ENCODE data around the gene TMEM129.
"Not testable (repeated sequence)": the region's sequence is repeated elsewhere in the genome, so short reads cannot be mapped to it uniquely, and the experiment has no call there.

TMEM129 gene

DNA sequence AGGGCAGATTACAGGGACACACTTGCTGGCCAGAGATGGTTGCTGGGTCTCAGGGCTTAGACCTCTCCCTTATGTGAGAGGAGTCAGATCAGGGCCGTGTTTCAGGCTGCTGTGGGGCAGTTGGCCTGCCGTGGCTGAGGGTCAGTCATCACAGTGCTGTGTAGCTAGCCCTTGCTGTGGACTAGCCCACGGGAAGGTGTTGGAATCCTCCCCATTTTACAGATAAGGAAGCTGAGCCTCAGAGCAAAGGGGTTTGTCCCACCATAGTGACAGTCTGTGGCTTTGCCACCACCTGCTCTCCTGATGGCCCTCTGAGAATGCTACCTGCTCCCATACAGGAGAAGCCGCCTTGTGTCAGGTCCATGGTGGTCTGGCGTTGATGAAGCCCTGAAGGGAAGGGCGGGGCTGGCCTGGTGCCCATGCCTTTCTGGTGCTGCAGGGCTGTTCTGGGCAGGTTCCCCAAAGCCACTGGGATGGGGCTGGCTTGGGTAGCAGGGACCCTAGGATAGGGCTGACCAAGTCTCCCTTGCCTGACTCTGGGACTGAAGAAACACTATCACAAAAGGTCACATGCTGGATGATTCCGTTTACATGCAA lies 34.6 kb downstream of the TMEM129 start:
- DNase-seq: no peak

DNA sequence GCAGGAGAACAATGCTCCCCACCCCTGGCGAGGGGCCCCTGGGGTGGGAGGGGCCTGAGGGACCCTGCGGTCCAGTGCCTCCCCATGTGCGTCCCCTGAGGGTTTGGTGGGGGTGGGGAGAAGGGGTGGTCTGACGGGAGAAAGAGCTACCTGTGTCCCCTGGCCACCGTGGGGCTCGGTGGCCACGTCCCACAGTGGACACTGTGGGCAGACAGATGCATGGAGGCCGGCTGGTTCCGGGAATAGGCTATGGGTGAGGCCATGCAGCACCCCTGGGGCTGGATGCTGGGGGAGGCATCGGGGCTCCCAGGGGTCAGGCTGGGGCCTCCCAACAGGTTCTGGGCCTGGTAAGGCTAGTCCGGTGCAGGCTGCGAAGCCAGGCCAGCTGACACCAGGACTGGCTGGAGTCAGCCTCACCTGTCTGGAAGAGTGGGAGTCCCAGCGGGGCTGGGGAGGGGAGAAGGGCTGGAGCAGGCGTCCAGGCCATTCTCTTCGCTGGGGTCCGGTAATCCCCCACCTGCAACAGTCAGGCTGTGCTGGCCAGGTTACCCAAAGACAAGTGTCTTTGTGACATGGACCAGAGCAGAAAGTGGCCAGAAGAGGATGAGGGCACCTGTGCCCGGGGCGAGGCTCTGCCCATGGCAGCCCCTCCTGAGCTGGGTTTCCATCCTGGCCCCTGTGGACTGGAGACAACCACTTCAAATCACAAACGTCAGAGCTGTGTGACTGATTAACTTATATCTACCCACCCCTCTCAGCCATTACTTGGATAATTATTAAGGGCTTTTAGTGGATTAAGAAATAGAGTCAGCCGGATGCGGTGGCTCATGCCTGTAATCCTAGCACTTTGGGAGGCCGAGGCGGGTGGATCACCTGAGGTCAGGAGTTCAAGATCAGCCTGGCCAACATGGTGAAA lies 35.6 kb downstream of the TMEM129 start:
- DNase-seq: no peak

DNA sequence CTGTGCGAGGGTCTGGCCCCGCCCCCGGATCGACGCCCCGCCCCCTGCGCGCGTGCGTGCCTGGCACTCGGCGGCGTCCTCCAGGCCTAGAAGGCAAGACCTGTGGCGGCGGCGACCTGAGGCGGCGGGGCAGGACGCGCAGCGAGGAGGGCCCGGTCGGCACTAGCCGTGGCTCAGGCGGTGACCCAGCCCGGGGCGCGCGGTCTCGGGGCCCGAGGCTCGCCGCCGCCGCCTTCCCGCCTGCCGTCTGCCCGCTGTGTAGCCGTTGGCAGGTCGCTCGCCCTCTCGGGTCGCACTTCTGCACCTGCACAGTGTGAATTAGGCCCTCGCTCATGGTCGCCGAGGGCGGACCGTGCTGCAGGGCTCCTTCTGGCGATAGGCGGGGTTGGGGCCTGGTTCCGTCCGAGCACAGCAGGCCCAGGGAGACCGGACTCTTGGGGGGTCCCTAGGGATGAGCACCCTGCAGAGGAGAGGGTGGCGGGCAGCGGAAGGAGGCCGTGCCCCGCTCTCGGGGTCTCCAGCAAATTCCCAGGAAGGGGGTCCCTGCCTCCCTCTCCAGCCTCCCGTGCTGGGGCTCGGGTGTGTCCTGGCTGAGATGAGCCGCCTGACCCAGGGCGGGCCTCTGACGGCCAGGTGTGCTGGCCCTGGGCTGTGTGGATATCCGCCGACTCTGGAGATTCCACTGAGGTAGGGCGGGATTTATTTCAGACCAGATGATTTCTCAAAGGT lies 36.5 kb downstream of the TMEM129 start:
- no peak for DNase-seq

DNA sequence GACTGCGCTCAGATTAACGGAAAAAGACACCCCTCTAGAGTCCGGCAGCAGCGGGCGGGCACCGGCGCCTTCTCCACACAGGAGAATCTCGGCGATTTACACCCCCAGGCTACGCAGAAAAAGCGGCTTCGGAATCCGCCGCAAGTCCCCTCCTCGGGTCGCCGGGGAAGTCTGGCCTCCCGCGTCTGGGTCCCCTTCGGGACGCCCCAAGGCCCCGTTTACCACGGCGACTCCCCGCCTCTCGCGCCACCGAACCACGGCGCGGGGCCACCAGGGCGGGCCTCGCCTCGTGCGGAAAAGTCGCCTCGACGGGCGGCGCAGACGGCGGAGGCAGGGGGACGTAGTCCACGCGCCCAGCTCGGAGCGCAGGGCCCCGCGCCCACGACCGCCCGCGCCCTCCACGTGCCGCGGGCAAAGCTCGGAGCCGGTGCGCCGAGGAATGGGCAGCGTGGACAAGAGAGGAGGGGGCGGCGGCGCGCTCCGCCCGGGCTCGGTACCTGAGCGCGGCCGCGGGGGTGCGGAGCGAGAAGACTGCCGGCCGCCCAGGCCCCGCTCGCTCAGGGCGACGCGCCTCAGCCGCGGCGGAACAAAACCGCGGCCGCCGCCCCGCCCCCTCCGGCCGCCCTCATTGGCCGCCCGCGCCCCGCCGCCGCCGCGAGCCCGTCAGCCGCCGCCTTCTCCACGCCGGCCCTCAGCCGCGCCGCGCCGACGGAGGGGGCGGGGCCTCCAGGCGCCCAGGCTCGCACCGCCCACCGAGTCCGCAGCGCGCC lies 37.2 kb downstream of the TMEM129 start, which contains the start of gene FAM53A:
Gene FAM53A (minus strand): TSS at position 578 of the 770 bp plus-strand sequence. CDS start 15,572 bp downstream, outside the sequence.
- DNase-seq: no peak

DNA sequence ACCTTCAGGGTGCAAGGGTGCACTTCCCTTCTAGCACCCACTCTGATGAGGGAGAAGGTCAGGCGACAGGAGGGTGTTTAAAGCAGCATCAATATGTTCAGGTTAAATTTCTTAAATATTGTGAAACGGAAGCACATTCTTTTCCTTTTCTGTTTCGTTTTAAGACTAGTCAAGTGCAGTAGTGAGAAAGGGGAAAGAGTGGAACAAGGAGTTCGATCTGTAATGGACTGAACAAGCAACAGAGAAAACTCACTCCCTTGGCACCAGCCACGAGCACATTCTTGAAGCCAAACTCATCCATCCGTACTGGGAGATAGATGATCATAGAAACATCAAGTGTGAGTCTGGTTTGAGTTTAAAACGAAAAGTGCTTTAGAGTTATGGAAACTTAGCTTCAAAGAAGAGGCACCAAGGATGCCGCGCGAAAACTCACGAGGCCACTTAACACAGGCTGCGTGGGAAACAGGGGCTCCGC lies 37.8 kb downstream of the TMEM129 start:
- DNase-seq: no peak

DNA sequence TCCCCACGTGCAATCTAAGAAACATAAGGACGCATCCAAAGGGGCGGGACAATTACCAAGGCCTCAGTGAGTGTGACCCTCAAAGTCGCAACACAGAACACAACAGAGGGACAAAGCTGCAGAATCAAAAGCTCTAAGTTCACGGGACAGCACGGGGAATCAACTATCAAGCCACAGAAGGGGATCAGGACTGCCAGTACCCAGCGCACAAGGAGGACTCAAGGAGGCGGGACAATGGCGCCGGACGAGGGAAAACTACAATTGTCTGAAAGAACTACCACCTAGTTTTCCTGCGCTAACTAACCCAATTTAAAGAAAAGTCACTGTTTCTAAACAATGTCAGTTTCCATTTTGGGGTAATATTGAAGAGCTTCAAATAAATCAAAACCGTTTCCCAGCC lies 38.3 kb downstream of the TMEM129 start:
- no peak for DNase-seq

DNA sequence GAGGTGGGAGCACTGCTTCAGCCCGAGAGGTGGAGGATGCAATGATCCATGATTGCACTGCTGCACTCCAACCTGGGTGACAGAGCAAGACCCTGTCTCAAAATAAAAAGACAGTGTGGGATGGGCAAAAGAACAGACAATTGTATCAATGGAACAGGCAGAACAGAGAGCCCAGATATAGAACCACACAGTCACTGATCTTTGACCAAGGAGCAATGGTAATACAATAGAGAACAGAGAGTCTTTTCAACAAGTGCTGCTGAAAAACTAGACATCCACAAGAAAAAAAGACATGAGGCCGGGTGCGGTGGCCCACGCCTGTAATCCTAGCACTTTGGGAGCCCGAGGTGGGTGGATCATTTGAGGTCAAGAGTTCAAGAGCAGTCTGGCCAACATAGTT lies 42.9 kb downstream of the TMEM129 start:
- DNase-seq: no peak

DNA sequence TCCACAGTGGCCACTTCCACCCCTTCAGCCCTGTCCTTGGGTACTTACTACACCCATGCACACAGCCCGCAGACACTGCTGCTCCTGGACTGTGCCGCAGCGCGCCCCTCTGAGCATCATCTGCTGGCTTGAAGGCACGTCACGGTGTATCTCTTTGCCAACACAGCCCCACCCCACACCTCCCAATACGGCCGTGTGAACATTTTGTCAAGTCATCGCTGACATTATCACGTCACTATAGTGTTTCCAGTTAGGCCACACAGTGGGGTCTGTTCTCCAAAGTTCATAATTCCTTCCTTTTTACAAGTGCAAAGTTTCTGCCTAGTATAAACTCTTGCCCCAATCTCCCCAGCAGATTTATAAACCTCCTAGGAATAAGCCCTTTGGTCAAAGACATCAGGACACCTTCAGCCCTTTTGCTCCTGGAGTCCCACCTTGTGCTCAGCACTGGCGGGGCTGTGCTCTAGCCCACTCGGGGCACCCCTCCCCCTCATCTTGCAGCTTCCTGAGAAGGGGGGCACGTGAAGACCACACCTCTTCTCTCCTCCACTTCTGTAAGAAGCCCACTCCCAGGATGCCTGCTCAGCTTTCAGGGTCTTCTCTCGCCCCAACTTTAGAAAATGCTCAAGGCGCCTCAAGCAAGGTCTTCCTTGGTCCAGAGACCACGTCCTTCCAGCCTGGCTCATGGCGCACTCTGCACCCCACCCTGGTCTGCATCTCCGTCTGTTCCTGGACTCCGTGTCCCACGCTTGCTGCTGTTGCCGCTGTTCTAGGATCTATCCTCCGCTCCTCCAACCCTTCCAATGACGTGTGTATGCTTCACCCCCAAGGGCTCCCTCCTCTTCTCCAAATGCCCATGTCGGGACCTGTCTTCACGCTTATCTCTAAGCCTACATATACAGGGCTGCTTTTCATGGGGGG lies 44.3 kb downstream of the TMEM129 start:
- DNase-seq: no peak

DNA sequence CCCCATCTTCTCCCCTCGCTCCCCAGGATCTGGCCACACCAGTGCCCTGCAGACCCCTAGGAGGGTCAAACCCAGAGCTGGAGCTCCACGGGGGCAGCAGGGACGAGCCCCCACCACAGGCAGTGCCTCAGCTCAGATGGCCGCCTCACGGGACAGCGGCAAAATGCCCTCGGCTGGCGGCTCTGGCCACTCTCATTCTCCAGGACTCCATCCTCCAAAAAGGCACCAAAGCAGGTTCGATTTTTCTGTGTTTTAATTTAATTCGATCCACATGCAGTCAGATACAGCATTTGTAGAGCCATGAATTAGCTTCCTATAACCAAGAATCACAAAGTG lies 45.4 kb downstream of the TMEM129 start:
- DNase-seq: no peak

DNA sequence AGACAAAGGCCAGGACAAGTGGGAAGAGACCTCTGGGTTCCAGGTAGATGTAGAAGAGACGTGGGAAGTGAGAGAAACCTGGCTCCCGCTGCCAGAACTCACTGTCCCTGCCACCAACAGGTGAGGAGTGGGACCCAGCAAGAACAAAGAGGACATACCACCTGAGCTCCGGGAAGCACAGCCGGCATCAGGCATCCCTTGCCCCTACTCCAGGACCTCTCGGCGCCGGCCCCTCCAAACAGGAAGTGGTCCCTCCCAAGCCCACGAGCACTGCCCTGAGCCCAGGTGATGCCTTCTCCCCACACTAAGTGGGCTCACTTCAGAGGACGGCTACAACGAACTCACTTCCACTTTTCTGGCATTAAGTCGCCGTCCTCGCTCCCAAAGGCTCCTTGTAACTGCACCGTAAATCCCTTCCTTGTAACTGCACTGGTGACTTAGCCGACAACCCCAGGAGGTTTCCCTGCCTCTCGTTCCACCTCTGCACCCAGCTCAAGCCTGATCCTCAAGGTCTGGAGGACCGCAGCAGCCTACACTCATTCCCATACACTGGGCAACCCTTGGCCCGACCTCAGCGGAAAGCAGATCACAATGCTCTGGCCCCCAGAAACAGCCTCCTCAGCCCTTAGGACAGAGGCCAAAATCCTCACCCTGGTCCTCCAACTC lies 45.9 kb downstream of the TMEM129 start:
- no peak for DNase-seq

DNA sequence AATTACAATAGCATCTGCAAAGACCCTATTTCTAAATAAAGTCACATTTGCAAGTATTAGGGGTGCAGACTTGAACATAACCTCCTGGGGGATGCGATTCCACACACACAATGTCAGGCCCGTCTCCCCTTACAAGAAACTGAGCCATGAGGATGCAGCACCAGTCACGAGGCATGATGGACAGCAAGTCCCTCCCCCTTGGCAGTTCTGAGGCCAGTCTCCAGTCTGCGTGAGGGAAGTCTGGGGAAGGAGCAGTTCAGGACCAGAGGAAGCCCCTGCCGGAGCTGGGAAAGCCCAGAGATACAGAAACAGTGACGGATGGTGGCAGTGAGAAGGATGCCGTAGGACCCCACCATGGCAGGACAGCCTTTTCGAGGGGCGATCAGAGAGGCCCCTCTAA lies 46.4 kb downstream of the TMEM129 start:
- no peak for DNase-seq

DNA sequence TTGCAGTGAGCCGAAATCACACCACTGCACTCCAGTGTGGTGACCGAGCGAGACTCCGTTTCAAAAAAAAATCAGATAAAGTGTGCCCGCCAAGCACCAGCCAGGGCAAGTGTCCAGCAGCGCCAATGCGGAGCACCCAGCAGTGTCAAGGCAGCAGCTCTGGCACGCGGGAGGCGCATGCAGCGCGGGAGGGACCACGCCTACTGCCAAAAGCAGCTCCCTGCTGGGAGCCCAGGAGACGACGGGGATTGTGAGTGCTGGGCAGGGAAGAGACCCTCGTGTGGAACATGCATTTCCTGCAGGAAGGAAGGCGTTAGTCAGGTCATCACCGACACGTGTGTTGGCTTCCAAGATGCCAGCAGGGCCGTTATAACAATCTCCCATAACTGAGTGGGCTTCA lies 47.5 kb downstream of the TMEM129 start:
- DNase-seq: no peak

DNA sequence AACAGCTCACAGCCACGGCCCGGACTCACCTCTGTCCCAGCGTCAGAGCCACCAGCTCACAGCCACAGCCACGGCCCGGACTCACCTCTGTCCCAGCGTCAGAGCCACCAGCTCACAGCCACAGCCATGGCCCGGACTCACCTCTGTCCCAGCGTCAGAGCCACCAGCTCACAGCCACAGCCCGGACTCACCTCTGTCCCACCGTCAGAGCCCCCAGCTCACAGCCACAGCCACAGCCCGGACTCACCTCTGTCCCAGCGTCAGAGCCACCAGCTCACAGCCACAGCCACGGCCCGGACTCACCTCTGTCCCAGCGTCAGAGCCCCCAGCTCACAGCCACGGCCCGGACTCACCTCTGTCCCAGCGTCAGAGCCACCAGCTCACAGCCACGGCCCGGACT lies 50.1 kb downstream of the TMEM129 start:
- not testable (repeated sequence) for DNase-seq

DNA sequence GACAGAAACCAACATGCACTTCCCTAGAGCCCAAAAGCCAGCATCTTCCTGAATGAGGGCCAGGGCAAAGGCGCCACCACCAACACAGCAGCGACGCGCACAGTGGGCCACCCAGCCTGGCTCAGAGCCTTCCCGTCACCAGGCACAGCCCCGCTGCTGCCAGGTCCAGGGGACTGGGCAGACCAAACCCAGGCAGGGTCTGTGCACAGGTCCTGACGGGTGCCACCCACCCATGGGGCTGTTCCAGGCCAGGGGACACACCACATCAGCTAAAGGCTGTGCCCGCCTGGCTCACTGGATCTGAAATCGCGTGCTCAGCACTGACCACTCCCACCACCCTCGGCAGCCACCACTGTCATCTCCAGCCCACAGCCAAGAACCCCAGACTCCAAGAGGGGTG lies 50.8 kb downstream of the TMEM129 start:
- DNase-seq: no peak

DNA sequence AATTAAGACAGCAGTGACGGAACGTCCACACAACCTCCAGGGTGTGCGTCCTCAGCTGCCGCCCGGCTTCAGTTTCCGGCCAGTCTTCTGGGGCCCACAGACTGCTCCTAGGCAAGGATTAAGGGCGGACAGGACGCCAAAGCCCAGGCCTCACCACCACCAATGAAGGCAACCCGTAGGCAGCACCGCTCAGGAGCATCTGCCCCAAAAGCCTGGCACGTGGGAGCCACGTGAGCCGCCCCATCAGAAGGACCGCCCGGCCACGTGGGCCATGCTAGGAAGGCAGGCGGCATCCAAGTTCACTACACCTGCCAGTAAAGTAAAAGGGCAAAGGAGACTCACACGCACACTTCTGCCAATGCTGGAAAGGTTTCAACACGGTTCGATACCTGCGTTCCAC lies 51.3 kb downstream of the TMEM129 start:
- DNase-seq: no peak

DNA sequence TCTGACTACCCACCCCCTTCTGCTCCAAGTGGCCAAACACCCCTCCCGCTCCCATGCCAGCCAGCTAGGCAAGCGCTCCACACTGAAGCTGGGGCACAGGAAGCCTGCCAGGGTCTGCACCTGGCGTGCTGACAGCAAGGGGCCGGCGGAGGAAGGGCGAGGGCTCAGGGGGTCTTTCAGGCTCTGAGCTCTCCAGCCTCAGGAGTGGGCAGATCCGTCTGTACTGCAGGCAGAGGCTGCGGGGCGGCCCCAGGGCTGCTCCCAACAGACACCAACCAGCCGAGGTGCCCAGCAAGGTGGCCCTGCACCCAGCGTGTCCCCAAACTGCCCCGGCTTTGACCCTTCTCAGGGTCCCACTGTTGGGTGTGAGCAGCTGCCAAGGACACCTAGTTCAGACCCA lies 51.9 kb downstream of the TMEM129 start:
- DNase-seq: no peak

DNA sequence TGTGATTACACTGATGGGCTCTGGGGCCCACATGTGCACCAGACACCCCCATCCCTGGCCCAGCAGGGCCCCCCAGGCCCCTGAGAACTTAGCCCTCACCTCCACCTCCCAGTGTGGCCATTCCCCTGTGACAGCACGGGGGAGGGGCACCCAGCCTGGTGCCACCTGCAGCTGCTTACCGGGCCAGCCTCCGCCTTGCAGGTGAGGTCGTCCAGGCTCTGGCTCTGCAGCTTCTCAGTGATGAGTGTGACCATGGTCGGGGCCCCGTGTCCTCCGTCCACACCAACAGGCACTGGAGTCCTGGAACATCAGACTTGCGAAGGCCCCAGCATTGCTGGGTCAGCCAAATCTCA lies 52.7 kb downstream of the TMEM129 start:
- DNase-seq: no peak

DNA sequence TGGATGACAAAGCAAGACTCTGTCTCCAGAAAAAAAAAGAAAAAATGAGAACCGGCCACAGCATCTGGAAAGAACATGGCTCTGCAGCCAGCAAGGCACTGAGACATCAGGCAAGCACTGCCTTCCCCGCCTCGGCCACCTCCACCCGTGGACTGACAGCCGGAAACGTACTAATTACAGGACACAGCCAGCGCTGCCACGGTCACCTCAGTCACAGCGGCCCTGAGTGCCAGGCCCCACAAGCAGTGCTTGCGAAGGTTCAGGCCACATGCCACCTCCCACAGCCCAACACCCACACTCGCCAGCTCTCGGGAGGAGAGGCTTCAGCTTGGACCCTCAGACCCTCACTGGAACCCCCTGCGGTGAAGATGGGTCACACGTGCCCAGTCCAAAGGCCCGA lies 53.9 kb downstream of the TMEM129 start:
- DNase-seq: no peak

DNA sequence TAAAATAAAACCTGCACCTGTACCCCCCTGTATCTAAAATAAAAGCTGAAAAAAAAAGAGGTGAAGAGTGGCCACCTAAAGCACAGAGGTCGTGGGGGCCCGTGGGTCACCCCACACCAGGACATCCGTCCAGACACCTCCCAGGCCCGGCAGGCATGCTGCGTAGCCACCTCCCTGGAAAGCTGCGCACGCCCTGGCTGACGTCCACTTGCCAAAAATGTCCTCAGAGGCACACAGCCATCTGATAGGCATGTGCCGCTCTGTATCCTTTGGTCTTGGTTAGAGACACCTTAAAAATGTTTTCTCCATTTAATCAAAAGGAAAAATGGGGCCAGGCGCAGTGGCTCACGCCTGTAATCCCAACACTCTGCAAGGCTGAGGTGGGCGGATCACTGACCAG lies 54.7 kb downstream of the TMEM129 start:
- DNase-seq: no peak

All from NCI-H1436 treated with DMSO at 0.1 percent for 48 hours (cell line).